Lower lobe of right lung (tissue), 2 donors: ENCODE measurements around the gene PRKCQ. TPM values are rescaled to one million over a fixed set of nuclear protein-coding genes. Genes with fewer than 3 reads are reported as not detected.
"Not testable (repeated sequence)": the region's sequence is repeated elsewhere in the genome, so short reads cannot be mapped to it uniquely, and the experiment has no call there.

Source experiments
- ATAC-seq, 2 donors: fragments of 200-7000 bp; cut with Tn5 transposase; one replicate each; pipeline ENCODE4 v1.9.1; 2020 to 2022; ENCODE audit warnings: mild to moderate bottlenecking in 2 of 2, moderate library complexity in 2 of 2
- DNase-seq: peaks from one replicate; pipeline ENCODE4 v3.0.0-alpha.2; 2020
- H3K27ac ChIP-seq: fragments of 200-600 bp; one replicate; pipeline ENCODE4 v1.8.0; 2022
- H3K27me3 ChIP-seq: fragments of 200-600 bp; one replicate; pipeline ENCODE4 v1.8.0; 2022; ENCODE audit warnings: low read depth
- H3K36me3 ChIP-seq: fragments of 200-600 bp; one replicate; pipeline ENCODE4 v1.8.0; 2022; ENCODE audit warnings: mild to moderate bottlenecking
- H3K4me1 ChIP-seq: fragments of 200-600 bp; one replicate; pipeline ENCODE4 v1.8.0; 2022
- H3K4me3 ChIP-seq: fragments of 200-600 bp; one replicate; pipeline ENCODE4 v1.8.0; 2022; ENCODE audit warnings: mild to moderate bottlenecking
- H3K9me3 ChIP-seq: fragments of 200-600 bp; one replicate; pipeline ENCODE4 v1.8.0; 2022
- CTCF ChIP-seq: fragments of 200-600 bp; IDR thresholded peaks from one replicate; pipeline ENCODE4 v1.8.0; 2022; ENCODE audit warnings: antibody characterized with exemption, mild to moderate bottlenecking
- intact Hi-C: fragments of 100-400 bp; cut with DNase I; formaldehyde crosslinking; loops from one replicate; pipeline ENCODE4 v1.11.0; 2022
- total RNA-seq: library from RNA; stranded (reverse); fragmentation: NEBNext Ultra II Directional; extraction: Animal tissue kit (Norgen Biotek cat#: 25700); gene quantifications from one replicate; pipeline ENCODE4 v1.2.1, GENCODE V29; 2021
- donor health status: DM: no; HTN: yes; CAD: no; lungs with severe emphysema.

The PRKCQ gene
- total RNA-seq, 1 donor from 2014 or later, result 8.1 TPM

GRCh38 chr10:6382081-6382480 lies 198.0 kb downstream of the PRKCQ start:
- peak overlapping the region; percentile 29 for H3K4me3 ChIP-seq
- H3K4me1 ChIP-seq, result peaks cover 40% of the 10 kb centered on the region
- DNase-seq (no peak), ATAC-seq (peak; percentile 80 to 81)
- intact Hi-C loops, result no loop called here
- H3K27me3 ChIP-seq, result no peaks in the 10 kb centered on the region
- H3K27ac ChIP-seq, result peak overlapping the region; percentile 77
- TF ChIP-seq CTCF, result no peak
- peaks cover 15% of the 10 kb centered on the region for H3K9me3 ChIP-seq
- no peaks in the 10 kb centered on the region for H3K36me3 ChIP-seq

GRCh38 chr10:6380478-6380877 lies 199.6 kb downstream of the PRKCQ start:
- H3K27me3 ChIP-seq, intact Hi-C loops, H3K27ac ChIP-seq, H3K4me3 ChIP-seq, ATAC-seq, H3K36me3 ChIP-seq, DNase-seq: not testable (repeated sequence)
- peaks cover 15% of the 10 kb centered on the region for H3K9me3 ChIP-seq
- peaks cover 31% of the 10 kb centered on the region for H3K4me1 ChIP-seq

DNA sequence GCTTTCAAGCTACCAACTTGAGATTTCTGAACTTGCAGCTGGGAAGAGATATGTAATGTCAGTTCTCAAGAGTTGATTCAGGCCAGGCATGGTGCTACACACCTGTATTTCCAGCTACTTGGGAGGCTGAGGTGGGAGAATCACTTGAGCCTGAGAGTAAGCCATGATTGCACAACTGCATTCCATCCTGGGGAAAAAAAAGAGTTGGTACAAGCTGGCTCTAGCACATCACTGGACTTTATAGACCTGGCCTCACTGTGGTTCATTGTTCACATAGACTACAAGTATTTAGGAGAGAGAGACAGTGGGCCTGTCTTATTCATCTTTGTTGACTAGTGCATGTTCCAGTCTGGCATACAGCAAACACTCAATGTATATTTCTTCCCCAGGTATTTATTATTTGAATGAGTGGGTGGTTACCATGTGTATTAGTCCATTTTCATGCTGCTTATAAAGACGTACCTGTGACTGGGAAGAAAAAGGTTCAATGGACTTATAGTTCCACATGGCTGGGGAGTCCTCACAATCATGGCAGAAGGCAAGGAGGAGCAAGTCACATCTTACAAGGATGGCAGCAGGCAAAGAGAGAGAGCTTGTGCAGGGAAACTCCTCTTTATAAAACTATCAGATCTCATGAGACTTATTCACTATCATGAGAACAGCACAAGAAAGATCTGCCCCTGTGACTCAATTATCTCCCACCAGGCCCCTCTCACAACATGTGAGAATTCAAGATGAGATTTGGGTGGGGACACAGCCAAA lies 200.9 kb downstream of the PRKCQ start:
- ATAC-seq (no peak), DNase-seq (no peak)
- peaks cover 27% of the 10 kb centered on the region for H3K4me1 ChIP-seq
- H3K27me3 ChIP-seq, result no peaks in the 10 kb centered on the region
- peaks cover 15% of the 10 kb centered on the region for H3K9me3 ChIP-seq
- intact Hi-C loops, result no loop called here
- no peaks in the 10 kb centered on the region for H3K36me3 ChIP-seq
- H3K4me3 ChIP-seq, result no peak overlapping the region
- H3K27ac ChIP-seq, result no peak overlapping the region
- no peak for TF ChIP-seq CTCF
